ENCODE results near the gene FAM181A.
A peak's percentile ranks its signal among the peaks of the same experiment; 100 is the strongest.

FAM181A gene

DNA sequence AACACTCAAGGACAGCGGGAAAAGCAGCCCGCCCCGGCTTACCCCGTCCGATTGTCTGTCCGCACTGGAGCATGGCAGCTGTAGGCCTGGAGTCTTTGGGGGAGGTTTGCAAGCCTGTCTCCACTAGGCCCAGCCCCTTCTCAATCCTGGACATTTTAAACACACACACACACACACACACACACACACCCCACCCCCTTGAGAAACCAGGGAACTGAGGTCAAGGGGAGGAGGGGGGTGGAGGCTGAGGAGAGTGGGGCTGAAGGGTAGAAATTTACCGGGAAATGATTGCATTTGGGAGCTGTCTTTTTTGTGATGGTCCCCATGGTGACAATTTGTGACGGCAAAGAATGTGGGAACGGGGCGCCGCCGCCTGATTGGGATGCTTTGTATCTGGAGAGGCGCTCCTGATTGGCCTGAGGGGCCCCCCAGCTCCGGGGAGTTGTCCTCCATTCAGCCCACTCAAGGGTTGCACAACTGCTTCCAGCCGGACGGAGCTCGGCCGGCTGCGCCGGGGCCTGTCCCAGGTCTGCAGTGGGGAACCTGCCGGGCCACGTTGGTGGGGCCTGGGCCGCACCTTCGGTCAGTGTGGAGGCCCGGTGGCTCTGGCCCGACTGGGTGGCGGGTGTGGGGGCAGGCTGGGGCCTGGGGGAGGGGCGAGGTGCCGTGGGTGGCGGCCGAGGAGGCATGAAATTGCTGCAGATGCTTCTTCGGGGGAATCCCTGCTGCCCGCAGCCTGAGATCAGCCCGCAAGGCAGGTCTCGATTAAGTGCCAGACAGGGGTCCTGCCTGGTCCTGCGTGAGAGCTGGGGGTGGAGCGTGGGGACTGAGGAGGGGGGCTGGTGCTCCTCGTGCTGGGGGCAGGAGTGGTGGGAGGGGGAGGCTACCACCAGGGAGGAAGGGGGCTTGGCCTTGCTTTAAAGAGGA lies at the start of gene FAM181A:
TSS of gene FAM181A (plus strand) at position 472 of the 927 bp plus-strand sequence. CDS start 942 bp downstream, outside the sequence.
- DNase-seq: no peak

DNA sequence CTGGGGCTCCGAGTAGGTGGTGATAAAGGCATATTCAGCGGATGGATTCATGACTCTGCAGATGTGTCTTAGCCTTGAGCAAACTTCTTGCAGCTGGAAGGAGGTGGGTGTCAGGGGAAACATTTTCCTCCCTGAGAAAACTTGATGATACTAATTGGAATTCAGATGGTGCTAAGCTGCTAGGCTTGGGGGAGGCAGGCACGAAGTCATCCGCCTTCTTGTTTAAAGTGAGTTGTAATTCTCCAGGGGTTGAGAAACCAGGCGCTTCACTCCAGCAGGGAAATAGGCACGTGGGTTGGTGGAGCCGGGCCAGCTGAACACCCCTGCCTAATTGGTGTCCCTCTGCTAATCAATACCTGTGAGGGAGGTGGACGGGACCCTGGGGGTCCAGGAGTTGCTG lies 48.9 kb upstream of the FAM181A start:
- no peak for DNase-seq

DNA sequence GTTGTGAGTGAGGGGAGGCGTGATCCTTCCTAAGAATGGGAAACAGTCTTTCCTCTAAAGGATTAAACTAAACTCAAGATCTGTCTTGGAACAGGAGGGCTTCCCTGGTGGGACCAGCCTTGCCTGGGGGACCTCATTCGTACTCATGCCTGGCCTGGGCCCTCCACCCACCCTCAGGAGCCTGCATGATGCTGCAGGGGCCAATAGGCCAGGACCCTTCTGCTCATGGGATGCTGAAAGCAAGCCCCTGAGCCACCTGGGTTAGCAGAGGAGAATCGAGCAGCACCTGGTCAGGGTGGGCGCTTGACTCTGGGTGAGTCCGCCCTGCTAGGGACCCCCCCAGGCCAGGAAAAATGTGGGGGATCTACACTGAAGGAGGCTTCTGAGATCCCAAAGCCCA lies 48.3 kb upstream of the FAM181A start:
- no peak for DNase-seq

DNA sequence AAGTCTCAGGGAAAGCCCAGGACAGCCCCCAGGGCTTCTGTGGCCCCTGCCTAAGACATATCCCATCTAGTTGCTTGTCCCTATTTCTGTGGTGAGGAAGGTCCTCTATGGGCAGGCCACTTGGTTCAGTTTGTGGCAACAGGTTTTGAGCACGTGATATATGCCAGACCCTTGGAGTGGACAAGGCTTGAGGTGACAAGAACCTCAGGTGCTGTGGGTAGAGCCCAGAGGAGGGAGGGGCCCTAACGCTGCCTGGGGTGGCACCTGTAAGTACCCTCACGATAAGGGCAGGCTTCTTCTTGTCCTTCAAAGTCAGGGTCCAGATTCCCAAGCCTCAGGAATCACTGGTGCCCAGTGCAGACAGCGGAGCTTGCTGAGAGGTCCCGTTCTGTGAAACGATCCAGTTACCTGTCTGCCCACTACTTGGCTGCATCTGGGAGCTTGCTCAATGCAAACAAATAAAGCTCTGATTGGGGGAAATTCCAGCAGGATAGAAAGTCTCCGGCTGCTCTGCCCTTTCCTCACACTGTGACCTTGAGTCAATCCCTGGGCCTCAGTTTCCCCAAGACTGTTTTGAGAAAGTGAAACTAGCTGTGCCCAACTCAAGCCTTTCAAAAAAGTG lies 47.7 kb upstream of the FAM181A start:
- DNase-seq: no peak

DNA sequence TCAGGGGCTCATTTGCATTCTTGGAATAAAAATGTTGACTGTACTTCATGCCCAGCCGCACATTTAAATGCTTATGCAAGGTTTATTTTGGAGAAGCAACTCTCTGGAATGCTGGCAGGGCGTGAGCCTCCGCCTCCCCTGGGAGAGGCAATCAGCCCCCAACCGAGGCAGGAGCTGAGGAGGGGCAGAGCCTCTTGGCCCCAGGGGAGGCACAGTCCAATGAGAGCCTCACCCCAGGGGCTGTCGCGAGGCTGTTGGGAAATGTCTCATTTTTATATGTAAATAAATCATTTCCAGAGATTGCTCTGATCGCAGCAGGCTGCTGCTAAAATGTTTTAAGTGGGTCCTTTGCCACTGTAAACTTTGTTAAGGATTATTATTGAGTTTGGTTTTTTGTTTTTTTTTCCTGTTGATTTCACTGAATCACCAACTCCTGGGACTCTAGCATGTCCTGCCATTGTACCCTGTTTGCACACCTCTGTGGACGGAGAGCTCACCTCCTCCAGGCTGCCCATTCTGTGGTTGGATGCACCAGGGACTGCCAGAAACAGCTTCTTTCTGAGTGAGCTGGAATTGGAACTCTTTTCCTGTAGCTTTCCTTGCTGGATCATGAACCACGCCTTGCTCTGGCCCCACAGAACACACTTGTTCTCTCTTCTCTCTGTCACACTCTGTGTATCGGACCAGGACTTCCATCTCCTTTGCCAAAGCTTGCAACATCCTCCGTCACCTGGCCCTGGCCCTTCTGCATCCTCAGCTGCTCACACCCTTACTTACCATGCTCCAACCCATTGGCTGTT lies 46.9 kb upstream of the FAM181A start:
- no peak for DNase-seq

DNA sequence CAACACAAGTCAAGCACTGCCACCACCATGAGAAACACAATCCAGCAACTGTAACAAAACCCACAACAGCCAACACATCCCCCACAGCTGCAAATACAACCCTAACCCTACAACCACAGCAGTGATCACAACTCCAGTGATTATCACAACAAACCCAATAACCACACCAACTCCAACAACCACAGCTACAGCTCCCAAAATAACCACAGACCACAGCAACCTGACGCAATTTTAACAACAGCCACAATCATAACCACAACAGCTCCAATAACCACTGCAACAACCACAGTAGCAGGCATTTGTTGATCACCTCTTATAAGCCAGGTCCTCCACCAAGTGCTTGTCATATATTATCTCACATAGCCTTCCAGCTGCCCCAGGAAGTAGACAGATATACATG lies 42.2 kb upstream of the FAM181A start:
- no peak for DNase-seq

DNA sequence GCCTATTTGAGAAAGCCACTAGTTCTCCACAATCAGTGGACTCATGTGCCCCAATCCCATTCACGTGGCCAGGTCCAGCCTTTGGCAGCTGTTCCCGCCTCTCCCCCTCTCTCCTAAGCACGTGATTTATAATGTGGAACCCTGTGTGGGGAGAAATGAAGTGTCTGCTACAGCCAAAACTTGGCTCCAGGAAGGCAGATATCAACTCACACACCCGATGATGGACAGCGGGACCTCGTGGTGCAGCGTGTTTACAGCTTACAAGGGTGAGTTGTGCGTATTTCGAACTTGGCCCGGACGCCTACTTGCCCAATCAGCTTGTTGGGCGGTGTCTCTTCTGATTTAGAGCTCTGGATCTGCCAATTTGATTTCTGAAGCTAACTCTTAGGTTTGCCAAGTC lies 38.1 kb upstream of the FAM181A start:
- DNase-seq: no peak

DNA sequence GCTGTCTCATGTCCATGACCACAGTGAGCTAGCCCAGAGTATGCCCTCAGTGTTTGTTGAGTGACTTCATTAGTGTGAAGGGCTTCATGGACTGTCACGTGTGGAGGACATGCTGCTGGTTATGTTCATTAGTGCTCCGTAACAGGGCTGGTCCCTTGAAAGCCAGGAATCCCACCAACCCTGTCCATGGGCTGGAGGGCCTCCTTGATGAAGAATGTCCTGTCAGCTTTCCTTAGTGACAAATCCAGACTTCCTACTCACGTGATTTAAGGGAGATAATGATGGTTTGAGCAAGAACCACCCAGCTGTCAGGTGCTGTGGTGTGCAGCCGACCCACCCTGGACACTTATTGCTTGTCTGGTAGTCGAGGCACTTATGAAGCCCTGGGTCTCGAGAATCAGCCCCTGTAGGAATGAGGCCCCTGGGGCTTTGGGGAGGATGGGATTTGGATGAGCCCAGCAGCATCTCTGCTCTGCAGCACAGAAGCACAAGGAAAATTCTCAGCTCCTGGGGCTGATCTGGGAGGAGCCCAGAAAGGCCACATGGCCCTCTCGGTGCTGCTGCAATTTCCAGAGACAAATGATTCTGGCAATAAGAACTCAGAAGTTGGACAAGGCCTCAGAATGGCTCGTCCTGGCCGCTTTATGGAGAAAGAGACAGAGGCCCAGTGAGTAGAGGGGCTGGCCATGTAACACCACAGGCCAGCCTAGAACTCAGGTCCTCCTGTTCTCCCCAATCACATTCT lies 37.2 kb upstream of the FAM181A start:
- DNase-seq: no peak

DNA sequence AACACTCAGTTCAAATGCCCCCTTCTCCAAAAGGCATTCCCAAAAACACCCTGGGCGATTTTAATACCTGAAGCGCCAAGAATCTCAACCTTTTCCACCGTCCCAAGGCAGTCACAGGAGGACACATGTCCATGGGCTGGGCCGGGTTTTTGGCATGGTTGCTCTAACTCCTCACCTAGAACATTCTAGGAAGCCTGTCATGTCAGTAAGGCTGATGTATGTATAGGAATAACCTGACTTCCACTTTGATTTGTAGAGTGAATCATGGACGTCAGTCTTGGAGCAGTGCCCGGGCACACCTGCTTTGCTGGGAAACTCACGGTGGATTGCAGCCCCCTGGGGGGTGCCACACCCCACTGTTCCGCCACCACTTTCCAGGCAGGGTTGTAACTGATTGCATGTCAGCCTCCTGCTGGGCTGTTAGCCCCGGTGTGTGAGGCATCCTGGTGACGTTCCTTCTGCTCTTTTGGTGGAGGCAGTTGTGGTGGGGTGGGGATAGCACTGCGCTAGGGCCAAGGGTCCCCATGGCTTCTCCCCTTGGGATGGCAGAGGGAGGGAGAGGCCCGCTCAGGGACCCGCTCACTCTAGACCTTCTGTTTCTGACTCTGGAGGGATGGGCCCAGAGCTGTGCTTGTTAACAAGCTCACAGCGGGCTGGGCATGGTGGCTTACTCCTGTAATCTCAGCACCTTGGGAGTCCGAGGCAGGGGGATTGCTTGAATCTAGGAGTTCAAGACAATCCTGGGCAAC lies 35.2 kb upstream of the FAM181A start:
- no peak for DNase-seq

DNA sequence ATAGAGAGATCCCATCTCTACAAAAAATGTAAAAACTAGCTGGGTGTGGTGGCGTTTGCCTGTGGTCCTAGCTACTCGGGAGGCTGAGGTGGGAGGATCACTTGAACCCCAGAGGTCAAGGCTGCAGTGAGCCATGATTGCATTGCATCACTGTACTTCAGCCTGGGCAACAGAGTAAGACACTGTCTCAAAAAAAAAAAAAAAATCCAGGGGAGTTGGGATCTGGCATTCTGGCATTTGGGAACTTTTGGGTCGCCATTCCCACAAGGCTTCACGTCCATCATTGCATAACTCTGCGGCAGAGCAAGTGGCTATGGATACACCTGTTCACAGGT lies 34.7 kb upstream of the FAM181A start:
- DNase-seq: no peak

DNA sequence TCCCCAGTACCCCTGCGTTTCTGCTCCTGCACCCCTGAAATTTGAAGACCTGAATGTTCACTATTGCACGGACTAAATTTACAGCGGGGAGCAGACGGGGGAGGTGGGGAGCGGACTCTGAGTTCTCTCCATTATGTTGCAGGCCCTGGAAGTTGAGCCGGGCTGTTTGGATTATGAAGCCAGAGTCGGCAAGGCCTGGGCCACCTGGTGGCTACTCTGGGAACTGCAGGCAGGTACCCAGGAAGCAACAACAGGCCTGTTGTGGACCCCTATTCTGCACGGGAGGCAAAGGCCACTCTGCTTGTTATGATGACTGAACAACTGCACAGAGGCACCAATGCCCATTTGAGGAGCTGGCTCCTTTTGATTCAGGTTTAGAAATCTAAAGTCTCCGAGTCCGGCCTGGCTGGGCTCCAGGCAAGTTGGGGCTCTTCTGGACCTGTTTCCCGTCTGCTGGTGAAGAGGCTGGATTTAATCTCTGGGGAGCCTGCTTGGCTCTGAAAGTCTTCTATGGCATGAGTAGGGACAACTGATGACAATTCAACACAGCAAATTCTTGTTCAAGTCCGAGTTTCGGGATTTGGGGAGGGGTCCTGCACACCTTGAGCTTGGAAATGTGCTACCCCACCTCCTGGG lies 34.1 kb upstream of the FAM181A start:
- peak; percentile 31 to 73 for DNase-seq

DNA sequence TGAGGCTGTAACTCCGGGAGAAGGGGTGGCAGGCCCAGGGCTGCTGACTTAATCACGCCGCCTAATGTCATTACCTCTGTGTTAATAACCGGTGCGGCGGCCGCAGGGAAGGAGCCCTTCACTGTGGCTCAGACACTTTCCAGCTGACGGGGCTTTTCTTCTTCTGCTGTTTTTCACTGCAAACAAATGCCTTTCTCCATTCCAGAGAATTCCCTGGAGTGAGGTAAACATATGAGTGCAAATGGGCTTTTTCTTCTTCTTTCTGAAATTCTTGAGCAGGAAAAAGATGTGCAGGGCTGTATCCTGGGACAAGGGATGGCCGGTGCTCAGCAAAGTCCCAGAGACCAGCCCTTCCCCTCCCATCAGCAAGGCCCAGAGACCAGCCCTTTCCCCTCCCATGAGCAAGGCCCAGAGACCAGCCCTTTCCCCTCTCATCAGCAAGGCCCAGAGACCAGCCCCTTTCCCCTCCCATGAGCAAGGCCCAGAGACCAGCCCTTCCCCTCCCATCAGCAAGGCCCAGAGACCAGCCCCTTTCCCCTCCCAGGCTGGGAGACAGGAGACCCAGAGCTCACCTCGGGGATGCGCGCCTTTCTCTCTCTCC lies 33.4 kb upstream of the FAM181A start:
- no peak for DNase-seq

DNA sequence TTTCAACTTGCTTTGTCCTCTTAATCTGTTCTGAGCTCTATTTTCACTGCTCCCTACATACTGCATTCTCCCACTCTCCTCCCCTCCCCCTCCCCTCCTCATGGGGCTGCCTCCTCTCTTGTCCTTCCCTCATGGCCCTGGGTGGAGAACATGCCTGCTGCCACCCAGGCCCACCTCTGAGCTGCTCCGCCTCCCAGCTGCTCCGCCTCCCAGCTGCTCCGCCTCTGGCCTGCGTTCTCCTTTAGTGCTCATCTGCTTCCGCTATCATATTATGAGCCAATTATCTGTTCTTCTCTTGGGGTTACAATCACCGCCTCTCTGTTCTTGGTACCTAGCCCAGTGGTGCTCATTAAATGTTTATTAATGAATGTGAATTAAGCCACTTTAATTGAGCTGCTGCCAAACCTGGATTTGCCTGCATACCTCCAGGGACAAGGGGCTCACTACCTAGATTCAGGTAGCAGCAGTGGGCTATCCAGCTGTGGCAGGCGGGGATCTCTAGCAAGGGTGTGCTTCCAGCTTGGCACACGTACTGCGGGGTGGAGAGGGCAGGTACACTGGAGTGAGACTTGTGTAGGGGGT lies 32.0 kb upstream of the FAM181A start:
- DNase-seq: no peak

DNA sequence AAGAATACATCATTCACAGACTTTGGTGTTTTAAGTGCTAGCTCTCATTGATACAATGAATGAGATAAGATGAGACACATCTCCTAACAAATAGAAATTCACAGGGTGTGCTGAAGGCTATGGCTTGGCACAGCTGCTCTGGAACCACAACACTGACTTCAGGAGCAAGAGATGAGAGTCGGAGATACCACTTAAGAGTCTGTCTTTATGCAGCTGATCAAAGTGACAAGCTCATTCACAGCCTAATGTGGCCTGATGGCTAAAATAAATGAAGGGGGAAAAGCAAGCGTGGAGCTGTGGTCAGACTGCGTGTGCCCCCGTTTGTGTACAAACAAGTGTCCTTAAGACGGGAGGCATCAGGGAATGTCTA lies 29.7 kb upstream of the FAM181A start:
- DNase-seq: no peak

DNA sequence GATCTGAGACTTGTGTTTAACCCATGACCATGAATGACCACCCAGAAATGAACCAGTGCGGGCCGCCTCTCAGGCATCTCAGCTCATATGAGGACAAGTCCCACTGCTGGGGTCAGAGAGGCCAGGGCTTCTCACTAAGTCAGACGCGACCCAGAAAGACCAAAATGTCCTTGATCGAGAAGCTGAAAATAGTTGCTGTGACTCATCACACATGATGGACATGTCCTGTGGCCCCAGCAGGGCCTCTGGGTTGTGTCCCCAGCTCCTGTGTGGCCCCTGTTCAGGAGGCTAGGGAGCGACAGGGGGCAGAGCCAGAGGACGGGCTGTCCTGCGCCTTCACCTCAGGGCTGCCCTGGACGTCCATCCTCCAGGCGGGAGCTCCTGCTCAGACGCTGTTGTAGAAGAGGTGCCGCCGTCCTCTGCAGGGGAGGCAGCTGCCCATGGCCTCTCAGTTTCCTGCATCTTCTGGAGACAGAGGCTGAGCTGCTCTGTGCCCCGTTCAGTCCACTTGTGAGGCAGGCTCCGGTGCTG lies 29.0 kb upstream of the FAM181A start:
- no peak for DNase-seq

DNA sequence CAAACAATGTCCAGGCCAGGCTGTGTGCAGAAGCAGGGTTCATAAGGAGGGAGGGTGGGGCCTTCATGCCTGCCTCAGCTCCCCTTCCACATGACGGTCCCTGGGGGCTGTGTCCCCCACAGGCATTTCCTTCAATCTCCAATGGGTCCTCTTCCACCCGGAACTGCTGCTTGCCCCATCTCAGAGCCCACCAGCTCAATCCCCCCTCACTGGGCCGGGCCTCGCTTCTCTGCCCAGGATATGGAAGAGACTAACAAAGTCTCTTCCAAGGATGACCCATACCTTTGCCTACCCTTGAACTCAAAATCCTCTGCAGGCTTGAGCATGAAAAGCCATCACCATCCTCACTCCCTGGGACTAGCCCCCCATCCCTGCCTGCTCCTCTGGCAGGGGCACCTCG lies 28.4 kb upstream of the FAM181A start:
- DNase-seq: no peak

DNA sequence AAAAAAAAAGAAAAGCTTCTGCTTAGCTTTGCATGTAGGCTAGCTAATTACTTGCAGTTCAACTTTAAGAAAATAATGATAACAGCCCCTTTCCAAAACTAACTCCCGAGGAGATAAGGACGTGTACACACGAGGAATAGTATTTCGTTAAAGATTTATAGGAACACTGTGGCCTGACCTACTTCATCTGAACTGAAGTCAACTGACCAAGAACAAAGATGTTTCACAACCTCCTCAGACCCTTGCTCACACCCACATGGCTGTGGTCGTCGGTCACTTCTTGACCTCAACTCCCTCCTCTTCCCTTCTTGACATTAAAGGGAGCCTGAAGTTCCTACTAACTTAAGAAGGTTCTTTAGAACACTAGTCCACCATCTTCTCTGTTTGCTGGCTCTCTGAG lies 25.3 kb upstream of the FAM181A start:
- DNase-seq: no peak

DNA sequence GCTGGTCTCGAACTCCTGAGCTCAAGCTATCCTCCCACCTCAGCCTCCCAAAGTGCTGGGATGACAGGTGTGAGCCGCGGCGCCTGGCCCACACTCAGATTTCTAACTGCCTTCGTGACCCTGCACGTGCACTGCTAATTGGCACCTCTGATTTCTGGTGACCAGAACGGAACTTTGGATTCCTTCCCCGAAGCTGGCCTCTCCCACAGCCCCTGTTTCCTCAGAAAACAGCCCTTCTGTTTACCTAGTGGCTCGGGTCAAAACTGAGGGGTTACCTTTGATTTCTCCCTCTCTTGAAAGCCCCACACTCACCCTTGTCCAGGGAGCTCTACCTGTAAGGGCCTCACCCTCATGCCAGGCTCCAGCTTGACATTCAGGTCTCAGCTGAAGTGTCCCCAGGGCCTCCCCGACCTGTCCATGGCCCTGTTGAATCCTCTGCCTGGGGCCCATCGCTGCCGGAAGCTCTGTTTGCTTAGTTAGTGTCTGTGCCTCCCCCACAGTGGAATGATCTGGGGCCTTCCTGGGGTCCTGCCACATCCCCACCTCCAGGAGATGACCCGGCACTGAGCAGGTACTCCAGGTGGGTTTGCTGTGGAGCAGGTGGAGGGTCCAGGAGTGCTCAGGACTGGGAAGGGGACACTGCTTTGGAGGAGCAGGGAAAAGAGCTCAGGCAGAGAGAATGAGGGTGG lies 24.4 kb upstream of the FAM181A start:
- DNase-seq: no peak

DNA sequence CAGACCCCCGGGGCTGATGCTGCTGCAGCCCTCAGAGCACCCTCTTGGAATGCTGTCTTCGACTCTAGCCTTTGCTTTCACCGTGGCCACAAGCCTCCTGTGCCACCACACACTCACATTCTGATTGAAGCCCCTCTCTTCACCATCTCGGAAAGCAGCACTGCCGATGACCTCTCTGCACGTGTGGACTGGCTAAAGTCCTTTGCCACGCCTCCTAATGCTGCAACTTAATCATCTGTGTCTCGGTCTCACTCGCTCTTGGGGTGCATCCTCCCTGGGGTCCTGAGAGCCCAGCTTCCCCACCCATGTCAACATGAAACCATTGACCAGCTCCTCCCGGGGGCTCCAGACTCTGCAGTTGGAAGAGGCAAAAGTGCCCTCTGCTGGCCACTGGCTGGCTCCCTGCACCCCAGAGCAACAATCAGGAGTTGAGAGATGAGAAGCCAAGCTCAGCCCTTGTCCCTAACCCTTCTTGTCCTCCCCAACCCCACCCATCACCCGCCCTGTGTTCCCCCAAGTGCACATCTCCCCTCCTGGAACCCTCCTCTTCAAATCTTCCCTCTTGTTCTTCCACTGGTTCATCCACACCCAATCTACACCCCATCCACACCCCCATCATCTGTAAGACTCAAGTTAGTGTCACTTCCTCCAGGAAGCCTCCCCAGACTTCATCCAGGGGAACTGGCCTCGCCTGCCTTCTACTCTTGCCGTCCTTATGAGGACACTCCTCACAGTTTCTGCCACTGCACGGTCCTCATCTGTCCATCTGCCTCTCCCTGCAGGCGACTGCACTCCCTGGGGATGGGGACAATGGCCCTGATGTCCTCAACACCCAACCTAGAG lies 23.6 kb upstream of the FAM181A start:
- DNase-seq: no peak

Measured in stimulated activated CD4-positive, alpha-beta T cell treated with anti-CD3 and anti-CD28 coated beads, Interleukin-4, amount 100 ng/mL, for 4 hours (primary cell).